Cardiac septum (tissue), 1 donor: ENCODE data around the gene TDRD7. TPM values are rescaled to one million over a fixed set of nuclear protein-coding genes. Genes with fewer than 3 reads are reported as not detected.

Experiments
- DNase-seq: peaks from one replicate; pipeline ENCODE4 v3.0.0-alpha.2; 2020; ENCODE audit warnings: low spot score
- intact Hi-C: fragments of 100-400 bp; cut with DNase I; formaldehyde crosslinking; loops from one replicate; pipeline ENCODE4 v1.14.0; 2022
- total RNA-seq: library from RNA; stranded (reverse); fragmentation: NEBNext Ultra II Directional; extraction: Animal tissue kit (Norgen Biotek cat#: 25700); gene quantifications from one replicate; pipeline ENCODE4 v1.2.1, GENCODE V29; 2021
- donor health status: DM: no; HTN: no; CAD: no.

Gene TDRD7
- total RNA-seq, 1 donor from 2014 or later, result 8.8 TPM

DNA sequence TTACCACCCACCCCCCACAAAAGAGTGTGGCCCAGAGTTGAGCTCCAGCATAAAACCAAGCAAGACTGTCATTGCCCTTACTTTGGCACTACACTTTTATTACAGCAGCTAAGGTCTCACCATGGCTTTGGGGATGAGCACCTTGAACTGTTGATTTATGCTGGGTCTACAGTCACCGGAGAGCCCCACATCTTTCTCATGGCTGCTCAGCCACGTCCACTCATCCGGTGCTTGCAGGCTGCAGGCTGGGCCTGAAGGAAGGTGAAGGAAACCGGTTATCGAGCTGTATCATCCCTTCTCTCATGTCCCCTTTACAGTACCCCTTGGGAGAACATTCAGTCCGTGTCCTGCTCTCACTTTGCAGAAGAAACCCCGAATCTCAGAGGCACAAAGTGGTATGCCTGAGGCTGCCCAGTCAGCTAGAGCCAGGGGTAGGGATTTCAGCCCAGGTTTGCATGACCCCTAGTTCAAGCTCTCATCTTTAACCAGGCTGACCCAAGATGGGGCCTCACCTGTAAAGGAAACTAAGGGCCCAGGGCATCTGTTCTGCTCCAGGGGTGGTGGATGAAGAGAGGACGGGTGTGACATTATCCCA lies 101.2 kb downstream of the TDRD7 start:
- intact Hi-C loops, result loop anchor here (5.0 kb wide), 1 partner anchor 49 kb away; no protein-coding TSS in a partner anchor
- no peak for DNase-seq

- intact Hi-C loops, result loop anchor here (5.0 kb wide), 1 partner anchor 48 kb away; no protein-coding TSS in a partner anchor
- DNase-seq, result no peak
These were observed 102.6 kb downstream of the TDRD7 start for GRCh38 chr9:97514531-97514930.

DNA sequence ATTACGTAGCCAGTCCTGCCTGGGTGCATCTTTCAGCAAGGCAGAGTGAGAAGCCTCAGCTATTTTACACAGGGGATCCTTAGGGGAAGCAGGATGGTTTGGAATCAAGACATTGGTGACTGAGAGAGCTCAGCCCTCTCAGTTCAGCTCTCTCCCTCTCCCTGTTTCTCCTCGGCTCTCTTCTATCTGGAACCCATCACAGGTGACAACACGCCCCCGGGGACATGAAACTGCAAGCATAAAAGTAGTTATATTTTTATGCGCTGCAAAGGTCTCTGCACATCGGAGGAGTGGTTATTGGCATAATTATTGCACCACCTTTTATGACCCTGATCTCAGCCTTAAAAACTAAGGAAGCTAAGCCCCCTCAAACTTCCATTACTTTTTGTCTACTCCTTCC lies 103.8 kb downstream of the TDRD7 start:
- intact Hi-C loops, result no loop called here

DNA sequence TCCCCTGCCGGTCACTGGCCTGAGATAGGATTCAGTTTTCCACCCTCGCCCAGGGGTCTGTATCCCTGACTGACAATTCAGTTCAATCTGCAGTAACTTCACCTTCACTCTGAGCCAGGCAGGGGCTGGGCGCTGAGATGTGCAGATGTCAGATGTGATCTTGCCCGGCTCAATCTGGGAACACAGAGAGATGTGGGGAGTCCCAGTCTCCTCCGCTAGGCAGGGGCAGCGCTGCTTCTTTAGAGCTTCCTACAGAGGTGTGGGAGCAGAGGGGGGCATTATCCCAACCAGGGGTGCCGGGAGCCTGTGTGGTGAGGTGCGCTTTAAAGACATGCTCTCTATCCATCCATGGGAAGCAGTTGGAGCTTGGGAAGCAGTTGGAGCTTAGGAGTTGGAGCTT lies 104.2 kb downstream of the TDRD7 start:
- DNase-seq, result no peak
- intact Hi-C loops, result no loop called here

More for the DNA sequence above, 103.8 kb downstream of the TDRD7 start:
- no peak for DNase-seq

DNA sequence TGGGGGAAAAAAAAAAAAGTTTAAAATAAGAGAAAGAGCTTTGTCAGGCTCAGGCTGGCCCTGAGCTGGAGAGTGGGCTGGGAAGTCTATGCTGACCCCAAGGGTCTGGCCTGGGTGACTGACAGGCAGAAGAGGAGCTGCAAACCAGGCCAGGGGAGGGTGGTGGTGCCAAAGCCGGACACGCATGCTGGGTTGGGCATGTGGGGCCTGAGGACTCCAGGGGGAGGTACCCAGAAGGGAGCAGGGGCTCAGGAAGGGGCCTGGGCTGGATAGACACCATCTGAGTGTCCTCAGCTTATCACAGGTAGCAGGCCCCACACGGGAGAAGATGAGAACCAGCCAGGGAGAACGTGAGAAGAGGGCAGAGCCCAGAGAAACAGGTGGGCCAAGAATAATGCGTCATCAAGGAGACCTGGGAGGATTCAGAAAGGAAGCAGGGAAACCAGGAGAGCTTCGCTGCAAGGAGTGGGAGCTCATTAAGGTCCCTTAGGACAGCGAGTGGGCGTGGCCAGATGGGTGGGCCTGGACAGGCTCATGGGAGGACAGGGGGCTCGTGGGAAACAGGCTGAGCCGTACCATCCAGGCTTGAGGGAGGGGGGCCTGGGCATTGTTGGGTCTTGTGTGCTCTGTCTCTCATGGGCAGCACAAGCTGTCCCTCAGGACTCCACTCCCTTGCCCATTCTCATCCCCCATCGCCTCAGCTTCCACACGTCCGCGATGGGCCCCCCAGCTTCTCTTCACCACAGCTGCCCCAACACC lies 105.6 kb downstream of the TDRD7 start:
- no peak for DNase-seq
- intact Hi-C loops, result no loop called here

DNA sequence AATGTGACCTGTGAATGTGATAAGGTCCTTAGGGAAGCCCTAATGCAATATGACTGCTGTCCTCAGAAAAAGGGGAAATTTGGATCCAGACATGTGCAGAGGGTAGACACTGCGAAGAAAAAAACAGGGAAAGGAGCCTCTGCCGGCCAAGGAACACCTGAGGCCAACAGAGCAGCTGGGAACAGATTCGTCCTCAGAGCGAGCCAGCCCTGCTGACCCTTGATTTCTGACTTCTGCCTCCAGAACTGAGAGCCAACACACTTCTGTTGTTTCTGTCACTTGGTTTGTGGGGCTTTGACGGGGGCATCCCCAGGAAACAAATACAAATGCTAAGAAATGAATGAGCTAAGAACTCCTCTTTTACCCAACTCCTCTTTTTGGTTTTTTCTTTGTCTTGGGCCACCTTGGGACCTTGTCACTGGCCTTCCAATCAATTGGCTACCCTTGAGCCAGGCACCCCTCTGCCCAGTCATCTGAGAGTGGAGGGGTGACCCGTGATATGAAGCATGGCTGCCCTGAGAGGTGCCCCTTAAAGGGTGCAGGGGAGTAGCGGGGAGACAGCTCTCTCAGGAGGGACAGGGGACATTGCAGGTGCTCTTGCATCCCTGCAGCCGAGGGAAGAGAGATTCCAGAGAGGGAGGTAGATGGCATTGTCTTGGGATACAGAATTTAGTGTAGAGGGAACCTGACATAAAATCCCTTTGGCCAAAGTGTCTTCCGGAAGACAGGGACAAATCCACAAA lies 106.4 kb downstream of the TDRD7 start:
- intact Hi-C loops, result no loop called here
- no peak for DNase-seq

DNA sequence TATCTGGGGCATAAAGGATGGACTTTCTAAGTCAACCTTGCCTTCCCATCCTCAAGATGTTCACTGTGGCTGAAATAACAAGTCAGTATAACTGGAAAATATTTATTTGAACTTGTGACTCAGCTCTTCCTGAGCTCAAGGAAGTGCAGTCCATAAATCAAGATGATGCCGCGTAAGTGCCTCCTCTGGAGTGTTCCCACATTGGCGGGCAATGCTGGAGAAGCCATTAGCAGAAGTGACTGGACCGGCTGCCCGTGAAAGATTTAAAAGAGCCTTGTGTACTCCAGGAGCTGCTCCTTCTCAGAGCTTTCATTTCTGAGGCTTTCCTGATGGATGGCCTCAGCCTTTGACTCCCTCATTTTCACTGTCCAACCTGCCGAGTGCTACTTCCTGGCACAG lies 107.0 kb downstream of the TDRD7 start:
- intact Hi-C loops, result no loop called here
- no peak for DNase-seq

- DNase-seq, result no peak
- intact Hi-C loops, result no loop called here
These were observed 107.6 kb downstream of the TDRD7 start for GRCh38 chr9:97519441-97519970.

DNA sequence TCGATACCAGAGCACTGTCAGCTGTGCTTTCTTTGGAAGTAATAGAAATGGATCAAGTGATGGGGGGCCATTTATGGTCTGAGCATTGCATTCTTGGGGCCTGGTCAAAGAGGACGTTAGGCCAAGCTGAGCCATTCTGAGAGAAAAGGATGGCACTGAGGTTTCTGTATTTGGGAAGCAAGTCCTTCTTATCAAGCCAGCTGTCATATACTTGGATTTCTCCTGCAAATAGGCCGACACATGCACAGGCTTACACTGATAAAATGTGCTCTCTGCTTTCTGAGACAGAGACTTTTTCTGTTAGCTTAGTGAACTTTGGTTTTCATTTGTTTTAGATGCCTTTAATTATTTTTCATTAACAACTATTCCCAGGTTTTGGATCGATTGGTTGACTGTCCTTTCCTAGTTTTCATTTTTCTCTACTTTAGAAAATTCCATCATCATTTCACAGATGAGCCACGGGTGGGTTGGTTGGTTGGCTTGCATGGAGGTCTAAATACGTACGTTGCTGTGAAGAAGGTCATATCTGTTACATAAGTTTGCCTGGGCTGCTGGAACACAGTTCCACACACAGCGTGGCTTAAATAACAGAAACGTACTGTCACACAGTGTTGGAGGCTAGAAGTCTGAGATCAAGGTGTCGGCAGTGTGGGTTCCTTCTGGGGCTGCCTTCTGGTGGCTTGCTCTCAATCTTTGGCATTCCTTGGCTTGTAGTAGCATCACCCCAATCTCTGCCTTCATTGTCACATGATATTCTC lies 109.9 kb downstream of the TDRD7 start:
- intact Hi-C loops, result no loop called here
- DNase-seq, result no peak

DNA sequence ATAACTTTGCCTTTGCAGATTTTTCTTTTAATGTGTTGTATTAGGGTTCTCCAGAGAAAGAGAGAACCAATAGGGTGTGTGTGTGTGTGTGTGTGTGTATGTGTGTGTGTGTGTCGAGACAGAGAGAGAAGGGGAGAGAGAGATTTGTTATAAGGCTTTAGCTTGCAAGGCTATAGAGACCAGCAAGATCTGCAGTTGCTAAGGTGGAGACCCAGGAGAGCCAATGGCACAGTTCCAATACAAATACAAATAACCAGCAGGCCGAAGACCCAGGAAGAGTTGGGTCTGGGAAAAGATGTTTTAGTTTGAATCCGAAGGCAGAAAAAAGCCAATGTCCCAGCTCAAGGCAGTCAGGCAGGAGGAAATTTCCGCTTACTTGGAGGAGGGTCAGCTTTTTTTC lies 112.5 kb downstream of the TDRD7 start:
- DNase-seq, result no peak
- intact Hi-C loops, result no loop called here

DNA sequence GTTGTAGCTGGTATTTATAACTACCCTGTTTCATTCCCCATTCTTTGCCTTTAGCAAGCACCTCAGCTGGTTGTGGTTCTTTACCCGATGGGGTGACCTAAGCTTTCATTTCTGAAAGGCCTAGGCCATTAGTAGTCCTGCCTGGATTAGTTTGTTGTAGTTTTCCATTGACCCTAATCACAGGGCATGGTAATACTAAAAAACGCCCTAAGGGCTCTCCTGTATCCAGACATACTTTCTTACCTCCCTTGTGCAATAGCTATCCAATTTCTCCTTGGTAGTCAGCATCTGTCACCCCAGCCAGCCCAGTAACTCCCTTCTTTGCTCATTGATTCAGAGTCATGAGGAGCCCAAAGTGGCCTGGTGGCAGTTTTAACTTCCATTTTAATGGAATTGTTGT lies 113.6 kb downstream of the TDRD7 start:
- no peak for DNase-seq
- intact Hi-C loops, result no loop called here

GRCh38 chr9:97526895-97527575 lies 115.1 kb downstream of the TDRD7 start:
- DNase-seq, result no peak
- intact Hi-C loops, result no loop called here

DNA sequence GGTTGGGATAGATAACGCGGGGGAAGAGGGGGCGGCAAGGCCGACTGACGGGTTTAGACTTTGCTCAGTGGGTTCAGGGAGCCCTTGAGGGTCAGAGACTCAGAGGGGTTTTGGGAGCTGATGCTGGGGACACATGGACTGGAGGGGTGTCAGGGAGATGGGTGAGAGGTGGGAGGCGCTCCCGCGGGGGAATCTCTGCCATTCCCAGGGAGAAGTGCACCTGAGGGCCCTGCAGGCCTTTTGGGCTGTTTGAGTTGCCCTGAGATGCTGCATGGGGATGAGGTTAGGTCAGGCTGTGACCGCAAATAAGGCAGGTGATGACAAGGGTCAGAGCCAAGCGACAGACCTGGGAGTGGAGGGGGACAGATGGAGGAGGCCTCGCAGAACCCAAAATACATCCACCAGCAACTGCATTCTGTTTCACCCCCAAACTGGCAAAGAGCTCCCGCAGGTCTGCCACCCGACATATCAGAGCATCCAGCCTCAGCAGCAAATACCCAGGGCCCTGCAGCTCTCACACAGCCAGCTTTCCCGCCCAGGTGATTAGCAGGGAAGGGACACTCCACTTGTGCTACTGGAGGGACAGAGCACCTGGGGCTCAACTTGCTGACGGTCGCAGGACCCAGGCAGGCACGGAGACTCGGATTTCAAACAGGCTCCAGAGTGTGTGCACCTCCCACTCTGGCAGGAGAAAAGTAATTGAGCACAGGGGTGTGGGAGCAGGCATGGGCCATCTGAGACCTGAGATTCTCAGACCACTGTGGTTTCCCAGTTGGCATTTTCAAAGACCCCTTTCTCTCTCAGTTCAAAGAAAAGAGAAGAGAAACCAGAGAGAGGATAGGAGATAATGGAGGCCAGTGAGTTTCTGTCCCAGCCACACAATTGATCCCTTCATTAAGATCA lies 116.0 kb downstream of the TDRD7 start:
- no peak for DNase-seq
- intact Hi-C loops, result loop anchor here (2.0 kb wide), 2 partner anchors 25 to 29 kb away; no protein-coding TSS in a partner anchor

GRCh38 chr9:97528529-97529230 lies 116.8 kb downstream of the TDRD7 start:
- intact Hi-C loops, result loop anchor here (2.0 kb wide), 2 partner anchors 26 to 28 kb away; no protein-coding TSS in a partner anchor
- no peak for DNase-seq

- intact Hi-C loops, result loop anchor here (2.0 kb wide), 2 partner anchors 27 kb away; no protein-coding TSS in a partner anchor
- DNase-seq, result no peak
These were observed 117.6 kb downstream of the TDRD7 start for GRCh38 chr9:97529363-97530076.

DNA sequence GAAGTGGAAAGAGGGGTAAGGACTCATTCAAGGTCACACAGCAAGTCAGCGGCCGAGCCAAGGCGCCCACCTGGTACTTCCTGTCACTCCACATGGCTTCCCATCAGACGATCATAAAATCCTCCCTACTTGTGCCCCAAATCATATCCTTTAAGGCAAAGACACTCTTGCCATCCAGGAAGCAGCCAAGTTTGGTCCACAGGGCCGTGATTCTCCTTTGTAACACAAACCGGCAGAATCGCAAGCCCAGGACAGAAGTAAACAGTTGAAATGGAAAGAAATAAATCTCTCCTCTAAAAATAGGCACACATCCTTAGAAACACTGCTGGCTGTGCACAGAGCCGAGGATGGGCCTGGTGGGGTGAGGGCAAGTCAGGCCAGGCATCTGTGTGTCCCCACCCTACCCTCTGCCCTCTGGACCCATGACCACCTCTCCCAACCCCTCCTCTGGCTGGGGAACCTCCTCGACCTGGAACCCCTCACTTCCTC lies 120.0 kb downstream of the TDRD7 start:
- DNase-seq, result peak; percentile 70

DNA sequence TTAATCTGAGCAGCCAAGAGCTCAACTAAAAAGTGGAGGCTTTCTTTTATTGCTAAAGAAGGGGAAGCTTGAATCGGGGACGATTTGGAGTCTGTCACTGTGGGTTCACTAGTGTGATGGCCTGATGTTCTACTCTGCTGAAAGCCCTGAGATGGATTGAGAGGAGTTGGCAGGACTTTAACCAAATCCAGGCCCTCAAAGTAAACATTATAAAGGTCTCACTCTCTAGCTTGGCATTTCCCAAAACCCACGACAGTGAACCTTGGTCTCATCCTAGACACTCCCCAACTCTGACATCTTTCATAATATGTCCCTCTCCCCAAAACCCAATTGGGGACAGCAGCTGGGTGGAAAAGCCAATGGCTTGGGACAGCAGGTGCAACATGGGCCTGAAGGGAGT lies 122.3 kb downstream of the TDRD7 start:
- DNase-seq, result no peak
- intact Hi-C loops, result no loop called here

More for the DNA sequence above, 120.0 kb downstream of the TDRD7 start:
- intact Hi-C loops, result no loop called here
